ENCODE data around the gene SLC7A6OS.

SLC7A6OS gene

GRCh38 chr16:68249371-68249770, 61.4 kb downstream of the SLC7A6OS start:
- DNase-seq: no peak

Measured in activated naive CD4-positive, alpha-beta T cell (primary cell).